ENCODE results near the gene TPCN1. TPM values are rescaled to one million over a fixed set of nuclear protein-coding genes. Genes with fewer than 3 reads are reported as not detected.

Gene TPCN1
- total and polyA plus RNA-seq, 2 donors (not counting 1 experiment from before 2014, with no cell fraction given), result 17.2 to 17.8 TPM

GRCh38 chr12:113268621-113269020 lies 47.4 kb downstream of the TPCN1 start:
- TF ChIP-seq EZH2 (IDR thresholded peaks at IDR 0.05; ENCODE audit: low read length, missing control alignments) (no peak), CTCF (conservative IDR thresholded peaks at IDR 0.05 in 1 of 2, IDR thresholded peaks at IDR 0.05 in 1 of 2; ENCODE audit: low read depth in 1 of 2, low read length in 2 of 2) (no peak)
- no peaks in the 10 kb centered on the region for H3K79me2 ChIP-seq (ENCODE audit: control insufficient read depth, insufficient read depth, low read length)
- no peaks in the 10 kb centered on the region for H3K27me3 ChIP-seq (ENCODE audit: control insufficient read depth, insufficient read depth, low read length)
- no peaks in the 10 kb centered on the region for H3K36me3 ChIP-seq (ENCODE audit: control insufficient read depth, insufficient read depth, low read length)
- H3K9ac ChIP-seq (ENCODE audit: insufficient read depth, low read length), result no peak overlapping the region
- DNase-seq (ENCODE audit: low read depth in 2 of 2), result no peak
- no peak overlapping the region for H2AFZ ChIP-seq (ENCODE audit: low read length)
- no peak overlapping the region for H3K4me2 ChIP-seq (ENCODE audit: extremely low read depth, insufficient read depth, low read length)
- H3K4me1 ChIP-seq (ENCODE audit: control insufficient read depth, extremely low read depth, insufficient read depth, low read length), result peaks cover 11% of the 10 kb centered on the region
- H3K27ac ChIP-seq (ENCODE audit: insufficient read depth, low read length), result no peak overlapping the region
- no peaks in the 10 kb centered on the region for H4K20me1 ChIP-seq (ENCODE audit: control insufficient read depth, extremely low read depth, insufficient read depth, low read length)
- no peak overlapping the region for H3K4me3 ChIP-seq (replicated peaks in 1 of 4; ENCODE audit: control extremely low read depth in 1 of 4, insufficient read depth in 1 of 4, low read depth in 3 of 4, low read length in 4 of 4)
- no peaks in the 10 kb centered on the region for H3K9me3 ChIP-seq (ENCODE audit: control insufficient read depth, insufficient read depth, low read depth, low read length)

GRCh38 chr12:113269257-113269943 lies 48.1 kb downstream of the TPCN1 start:
- H3K9me3 ChIP-seq (ENCODE audit: control insufficient read depth, insufficient read depth, low read depth, low read length), result no peaks in the 10 kb centered on the region
- H2AFZ ChIP-seq (ENCODE audit: low read length), result no peak overlapping the region
- H3K27me3 ChIP-seq (ENCODE audit: control insufficient read depth, insufficient read depth, low read length), result no peaks in the 10 kb centered on the region
- TF ChIP-seq EZH2 (IDR thresholded peaks at IDR 0.05; ENCODE audit: low read length, missing control alignments), result no peak
- no peak for TF ChIP-seq CTCF (conservative IDR thresholded peaks at IDR 0.05 in 1 of 2, IDR thresholded peaks at IDR 0.05 in 1 of 2; ENCODE audit: low read depth in 1 of 2, low read length in 2 of 2)
- no peak overlapping the region for H3K4me3 ChIP-seq (replicated peaks in 1 of 4; ENCODE audit: control extremely low read depth in 1 of 4, insufficient read depth in 1 of 4, low read depth in 3 of 4, low read length in 4 of 4)
- no peaks in the 10 kb centered on the region for H3K36me3 ChIP-seq (ENCODE audit: control insufficient read depth, insufficient read depth, low read length)
- DNase-seq (ENCODE audit: low read depth in 2 of 2), result no peak
- H3K79me2 ChIP-seq (ENCODE audit: control insufficient read depth, insufficient read depth, low read length), result no peaks in the 10 kb centered on the region
- H3K9ac ChIP-seq (ENCODE audit: insufficient read depth, low read length), result no peak overlapping the region
- no peak overlapping the region for H3K27ac ChIP-seq (ENCODE audit: insufficient read depth, low read length)
- H4K20me1 ChIP-seq (ENCODE audit: control insufficient read depth, extremely low read depth, insufficient read depth, low read length), result no peaks in the 10 kb centered on the region
- H3K4me1 ChIP-seq (ENCODE audit: control insufficient read depth, extremely low read depth, insufficient read depth, low read length), result peaks cover 11% of the 10 kb centered on the region
- no peak overlapping the region for H3K4me2 ChIP-seq (ENCODE audit: extremely low read depth, insufficient read depth, low read length)

GRCh38 chr12:113270709-113271009 lies 49.4 kb downstream of the TPCN1 start:
- no peaks in the 10 kb centered on the region for H3K36me3 ChIP-seq (ENCODE audit: control insufficient read depth, insufficient read depth, low read length)

More at GRCh38 chr12:113270709-113271009, 49.4 kb downstream of the TPCN1 start:
- Histone ChIP-seq H3K9ac (ENCODE audit: insufficient read depth, low read length) (no peak overlapping the region), H3K9me3 (ENCODE audit: control insufficient read depth, insufficient read depth, low read depth, low read length) (no peaks in the 10 kb centered on the region), H3K4me2 (ENCODE audit: extremely low read depth, insufficient read depth, low read length) (no peak overlapping the region), H3K79me2 (ENCODE audit: control insufficient read depth, insufficient read depth, low read length) (no peaks in the 10 kb centered on the region), H3K4me3 (replicated peaks in 1 of 4; ENCODE audit: control extremely low read depth in 1 of 4, insufficient read depth in 1 of 4, low read depth in 3 of 4, low read length in 4 of 4) (no peak overlapping the region), H3K4me1 (ENCODE audit: control insufficient read depth, extremely low read depth, insufficient read depth, low read length) (peaks cover 11% of the 10 kb centered on the region), H2AFZ (ENCODE audit: low read length) (no peak overlapping the region), H3K27ac (ENCODE audit: insufficient read depth, low read length) (no peak overlapping the region), H3K27me3 (ENCODE audit: control insufficient read depth, insufficient read depth, low read length) (no peaks in the 10 kb centered on the region), H4K20me1 (ENCODE audit: control insufficient read depth, extremely low read depth, insufficient read depth, low read length) (no peaks in the 10 kb centered on the region)
- no peak for DNase-seq (ENCODE audit: low read depth in 2 of 2)
- TF ChIP-seq CTCF (conservative IDR thresholded peaks at IDR 0.05 in 1 of 2, IDR thresholded peaks at IDR 0.05 in 1 of 2; ENCODE audit: low read depth in 1 of 2, low read length in 2 of 2) (no peak), EZH2 (IDR thresholded peaks at IDR 0.05; ENCODE audit: low read length, missing control alignments) (no peak)
